HepG2 (cell line): ENCODE results near the gene CD8A. TPM values are rescaled to one million over a fixed set of nuclear protein-coding genes. Genes with fewer than 3 reads are reported as not detected.

ENCODE experiments used
- AFF4 ChIP-seq: sonication (generic); formaldehyde crosslinking; IDR thresholded peaks from 2 replicates; pipeline ENCODE4 v1.4.0; 2020; ENCODE audit warnings: missing genetic modification reagents
- ETS1 ChIP-seq: sonication (generic); formaldehyde crosslinking; IDR thresholded peaks from 2 replicates; pipeline ENCODE4 v1.4.0; 2020; ENCODE audit warnings: missing genetic modification reagents
- RBFOX2 ChIP-seq: fragments of 200-400 bp; formaldehyde crosslinking; IDR thresholded peaks from 2 replicates; pipeline ENCODE4 v1.6.1; 2017; ENCODE audit warnings: low read depth, mild to moderate bottlenecking, low read length
- TERF1 ChIP-seq: sonication (generic); formaldehyde crosslinking; IDR thresholded peaks from 2 replicates; pipeline ENCODE4 v1.8.0; 2022; ENCODE audit warnings: mild to moderate bottlenecking, missing genetic modification reagents, moderate library complexity
- ZBTB40 ChIP-seq, 2 experiments: fragments of 450-650 bp in 1 of 2; sonication (generic) in 1 of 2; formaldehyde crosslinking in 1 of 2; IDR thresholded peaks; 2 replicates each; pipeline versions ENCODE4 v1.6.1 to v1.8.0; 2016 to 2022; ENCODE audit warnings: antibody characterized with exemption in 1 of 2, mild to moderate bottlenecking in 1 of 2, missing genetic modification reagents in 1 of 2
- ZNF101 ChIP-seq: sonication (generic); formaldehyde crosslinking; IDR thresholded peaks from 2 replicates; pipeline ENCODE4 v1.4.0; 2020; ENCODE audit warnings: mild to moderate bottlenecking, low read depth, missing genetic modification reagents, borderline replicate concordance
- ZNF44 ChIP-seq: sonication (generic); formaldehyde crosslinking; IDR thresholded peaks from 2 replicates; pipeline ENCODE4 v1.5.1; 2020; ENCODE audit warnings: mild to moderate bottlenecking, missing genetic modification reagents
- ZNF780A ChIP-seq: sonication (generic); formaldehyde crosslinking; IDR thresholded peaks from 2 replicates; pipeline ENCODE4 v1.8.0; 2022; ENCODE audit warnings: mild to moderate bottlenecking, missing genetic modification reagents, moderate library complexity
- polyA plus RNA-seq, 8 experiments: library from polyadenylated mRNA; depleted of rRNA in 3 of 8; stranded (reverse) in 7 of 8; unstranded in 1 of 8; fragments of >200 nt; fragmentation: Illumina TruSeq in 4 of 8; extraction: Trizol in 4 of 8; gene quantifications; 2 replicates each; pipeline versions ENCODE4 v1.2.1 to v1.2.3, GENCODE V29; 2011 to 2016; ENCODE audit warnings: low read depth in 4 of 8, missing spikeins in 1 of 8, mixed read lengths in 1 of 8; ENCODE audit not compliant: insufficient read depth in 1 of 8
- total RNA-seq, 5 experiments: library from RNA; depleted of rRNA; stranded (reverse); fragments of >200 nt; fragmentation: Illumina TruSeq; extraction: Trizol; gene quantifications; 2 replicates each; pipeline ENCODE4 v1.2.3, GENCODE V29; 2016; ENCODE audit warnings: low read depth in 1 of 5

The CD8A gene
- total and polyA plus RNA-seq, 2 of the 13 experiments (the other 11 are each of a cell fraction or from before 2014, with no cell fraction given) = 0.09 TPM; not detected in 1

GRCh38 chr2:86807468-86808275 is 17.0 kb upstream of the CD8A start (continued):
- TF ChIP-seq ETS1 (CRISPR knock-in tag) (0 out of 2 replicates have a peak, but pooled peaks have one; percentile 17), RBFOX2 (0 out of 2 replicates have a peak, but pooled peaks have one; percentile 19), TERF1 (CRISPR knock-in tag) (no peak), ZNF780A (CRISPR knock-in tag) (0 out of 2 replicates have a peak, but pooled peaks have one; percentile 43), ZBTB40 (IDR thresholded peaks at IDR 0.05) (no peak), ZBTB40 (CRISPR knock-in tag; IDR thresholded peaks at IDR 0.05) (no peak), ZNF44 (CRISPR knock-in tag) (no peak), AFF4 (CRISPR knock-in tag) (no peak), ZNF101 (no peak; the same call in 1 of the 2 replicates)
